T-helper 22 cell (primary cell): ENCODE data around the gene CST1.
"Not testable (repeated sequence)": the region's sequence is repeated elsewhere in the genome, so short reads cannot be mapped to it uniquely, and the experiment has no call there.

Experiments
- DNase-seq: peaks from one replicate; pipeline ENCODE4 v3.0.0-alpha.2; 2020; ENCODE audit warnings: low read depth

CST1 gene, protein sequence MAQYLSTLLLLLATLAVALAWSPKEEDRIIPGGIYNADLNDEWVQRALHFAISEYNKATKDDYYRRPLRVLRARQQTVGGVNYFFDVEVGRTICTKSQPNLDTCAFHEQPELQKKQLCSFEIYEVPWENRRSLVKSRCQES

DNA sequence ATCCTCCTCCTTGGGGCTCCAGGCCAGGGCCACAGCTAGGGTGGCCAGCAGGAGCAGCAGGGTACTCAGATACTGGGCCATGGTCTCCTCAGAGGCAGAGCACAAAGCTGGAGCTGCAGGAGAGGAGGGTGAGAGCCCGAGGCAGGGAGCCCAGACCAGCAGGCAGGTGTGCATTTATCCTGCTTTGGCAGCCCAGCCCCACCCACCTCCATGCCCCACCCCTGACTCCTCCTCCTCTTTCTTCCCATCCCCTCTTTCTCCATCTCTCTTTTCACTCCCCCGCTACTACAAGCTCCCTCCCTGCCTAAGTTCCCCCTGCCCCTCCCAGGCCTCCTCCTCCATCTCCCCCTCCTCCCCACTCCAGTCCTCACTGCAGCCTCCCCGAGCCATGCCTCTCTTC is at the start of gene CST1:
Gene CST1 (minus strand): TSS at position 150 of the 400 bp plus-strand sequence. CDS start 69 bp downstream, at position 81.
- DNase-seq = not testable (repeated sequence)

DNA sequence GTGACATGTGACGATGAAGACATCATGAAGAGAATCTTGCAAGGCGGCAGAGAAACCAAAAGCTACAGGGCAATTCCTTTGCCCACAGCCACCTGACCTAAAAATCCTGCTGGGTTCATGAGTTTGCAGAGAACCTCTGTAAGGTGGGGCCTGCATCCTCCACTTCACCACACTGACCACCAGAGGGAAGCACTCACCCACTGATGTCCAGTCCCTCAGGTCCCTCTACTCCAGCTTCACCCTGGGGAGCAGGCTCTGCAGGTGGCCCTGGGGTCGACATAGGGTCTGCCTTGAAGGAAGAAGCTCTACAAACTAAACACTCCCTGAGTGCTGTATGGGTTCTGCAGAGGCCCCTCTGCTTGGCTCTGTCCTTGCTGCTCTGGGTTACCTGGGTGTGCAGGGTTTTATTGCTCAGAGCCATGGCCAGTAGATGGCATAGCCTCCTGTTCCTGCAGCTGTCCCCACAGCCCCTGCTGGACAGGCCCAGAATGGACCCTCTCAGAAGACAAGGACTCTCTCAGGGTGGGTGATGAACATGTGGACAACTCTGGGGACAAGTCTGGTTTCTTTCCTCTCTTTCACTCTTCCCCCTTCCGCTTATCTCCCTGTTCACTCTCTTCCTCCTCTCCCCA is 48.6 kb upstream of the CST1 start:
- DNase-seq = not testable (repeated sequence)

DNA sequence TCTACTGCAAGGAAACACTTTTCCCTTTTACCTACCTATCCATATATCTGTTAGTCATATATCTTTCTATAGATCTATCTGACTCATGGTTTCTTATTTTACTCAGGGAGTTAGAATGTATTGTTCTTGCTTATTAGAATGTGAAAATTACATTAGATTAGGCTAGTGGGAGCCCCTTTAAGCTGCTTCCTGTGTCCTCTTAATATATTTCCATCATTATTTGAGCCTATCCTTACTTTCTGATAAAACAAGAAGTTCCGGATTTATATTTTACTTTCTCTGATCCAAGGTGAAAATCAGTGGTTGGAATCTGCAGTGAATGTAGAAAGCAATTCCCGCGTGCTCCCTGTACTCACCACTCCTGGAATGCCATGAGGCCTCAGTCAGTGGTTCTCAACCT is 44.8 kb upstream of the CST1 start:
- DNase-seq = no peak

DNA sequence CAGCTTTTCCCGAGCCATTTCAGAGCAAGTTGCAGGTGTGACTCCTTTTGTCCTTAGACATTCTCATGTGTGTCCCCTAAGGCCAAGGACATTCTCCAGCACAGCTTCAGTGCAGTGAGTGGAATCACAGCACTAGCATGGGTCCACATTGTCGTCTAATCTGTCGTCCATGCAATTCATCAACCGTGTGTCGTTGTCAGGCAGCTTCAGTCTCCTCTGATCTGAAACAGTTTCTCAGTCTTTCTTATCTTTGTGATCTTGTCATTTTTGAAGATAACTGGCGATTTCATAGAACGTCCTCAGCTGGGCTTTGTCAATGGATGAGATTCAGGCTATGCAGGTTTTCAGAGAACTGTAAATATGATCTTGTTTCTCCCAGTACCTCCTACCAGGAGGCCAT is 44.1 kb upstream of the CST1 start:
- no peak for DNase-seq

DNA sequence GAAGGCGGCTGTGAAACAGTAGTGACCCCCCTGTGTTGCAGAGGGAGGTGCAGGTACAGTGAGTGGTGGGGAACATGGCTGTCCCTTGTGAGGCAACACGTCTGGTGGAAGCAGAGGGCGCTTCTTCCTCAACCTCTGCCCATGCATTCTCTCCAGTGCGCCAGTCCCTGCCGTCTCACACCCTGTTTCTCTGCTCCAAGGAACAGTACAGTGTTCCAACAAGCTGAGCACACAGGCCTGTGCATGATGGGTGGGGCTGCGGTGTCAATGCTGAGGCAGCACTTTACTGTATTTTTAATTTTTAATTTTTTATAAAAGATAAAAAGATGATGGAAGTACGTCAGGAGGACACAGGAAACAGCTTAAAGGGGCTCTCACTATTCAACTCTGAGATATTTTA is 43.3 kb upstream of the CST1 start:
- no peak for DNase-seq

DNA sequence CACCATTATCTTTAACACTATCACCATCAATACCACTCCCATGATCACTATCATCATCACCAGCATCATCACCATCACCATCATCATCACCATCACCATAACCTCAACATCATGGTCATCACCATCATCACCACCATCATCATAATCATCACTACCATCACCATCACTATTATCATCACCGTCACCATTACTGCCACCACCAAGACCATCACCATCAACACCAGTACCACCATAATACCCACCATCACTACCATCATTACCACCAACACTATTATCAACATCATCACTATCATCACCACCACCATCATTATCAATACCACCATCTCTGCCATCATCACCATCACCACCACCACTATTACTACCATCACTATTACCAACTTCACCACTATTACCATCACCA is 32.7 kb upstream of the CST1 start:
- no peak for DNase-seq

DNA sequence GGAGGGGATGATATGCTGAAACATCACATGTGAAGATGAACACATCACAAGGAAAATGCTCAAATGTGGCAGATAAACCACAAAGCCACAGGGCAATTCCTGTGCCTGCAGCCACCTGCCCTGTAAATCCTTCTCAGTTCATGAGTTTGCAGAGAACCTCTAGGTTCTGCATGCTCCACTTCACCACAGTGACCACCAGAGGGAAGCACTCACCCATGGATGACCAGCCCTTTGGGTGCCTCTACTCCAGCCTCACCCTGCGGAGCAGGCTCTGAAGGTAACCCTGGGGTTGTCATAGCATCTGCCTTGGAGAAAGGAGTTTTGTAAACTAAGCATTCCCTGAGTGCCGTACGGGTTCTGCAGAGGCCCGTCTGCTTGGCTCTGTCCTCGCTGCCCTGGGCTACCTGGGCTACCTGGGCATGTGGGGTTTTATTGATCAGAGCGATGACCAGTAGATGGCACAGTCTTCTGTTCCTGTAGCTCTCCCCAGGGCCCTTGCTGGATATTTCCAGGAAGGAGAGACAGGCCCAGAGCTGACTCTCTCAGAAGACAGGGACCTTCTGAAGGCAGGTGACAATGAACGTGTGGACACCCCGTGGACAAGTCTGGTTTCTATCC is 31.7 kb upstream of the CST1 start:
- no peak for DNase-seq

DNA sequence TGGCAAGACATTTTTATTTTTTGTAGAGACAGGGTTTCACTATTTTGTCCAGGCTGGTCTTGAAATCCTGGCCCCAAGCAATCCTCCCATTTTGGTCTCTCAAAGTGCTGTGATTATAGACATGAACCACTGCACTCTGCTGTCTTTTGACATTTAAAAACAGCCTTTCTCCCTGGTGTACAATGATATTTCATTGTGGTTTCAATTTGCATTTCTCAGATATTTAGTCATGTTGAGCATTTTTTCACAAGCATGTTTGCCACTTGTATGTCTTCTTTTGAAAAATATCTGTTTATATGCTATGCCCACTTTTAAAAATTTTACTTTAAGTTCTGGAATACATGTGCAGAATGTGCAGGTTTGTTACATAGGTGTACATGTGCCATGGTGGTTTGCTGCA is 27.9 kb upstream of the CST1 start:
- not testable (repeated sequence) for DNase-seq

DNA sequence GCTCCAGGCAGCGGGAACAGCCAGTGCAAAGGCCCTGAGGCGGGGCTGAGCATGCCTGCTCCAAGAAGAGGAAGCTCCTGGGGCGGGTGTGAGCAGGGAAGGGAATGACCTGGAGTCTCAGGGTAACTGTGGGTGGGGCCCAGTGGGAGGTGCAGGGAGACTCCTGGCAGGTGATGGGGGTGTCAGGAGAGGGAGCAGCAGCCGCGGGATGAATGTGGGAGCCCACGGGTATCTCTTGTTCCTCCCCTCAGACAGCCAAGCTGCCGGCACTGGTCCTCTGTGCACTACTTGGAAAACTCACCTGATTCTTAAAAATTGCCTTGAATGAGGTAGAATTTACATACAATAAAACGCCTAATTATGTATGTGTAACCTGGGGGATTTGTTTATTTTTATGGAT is 26.6 kb upstream of the CST1 start:
- not testable (repeated sequence) for DNase-seq

DNA sequence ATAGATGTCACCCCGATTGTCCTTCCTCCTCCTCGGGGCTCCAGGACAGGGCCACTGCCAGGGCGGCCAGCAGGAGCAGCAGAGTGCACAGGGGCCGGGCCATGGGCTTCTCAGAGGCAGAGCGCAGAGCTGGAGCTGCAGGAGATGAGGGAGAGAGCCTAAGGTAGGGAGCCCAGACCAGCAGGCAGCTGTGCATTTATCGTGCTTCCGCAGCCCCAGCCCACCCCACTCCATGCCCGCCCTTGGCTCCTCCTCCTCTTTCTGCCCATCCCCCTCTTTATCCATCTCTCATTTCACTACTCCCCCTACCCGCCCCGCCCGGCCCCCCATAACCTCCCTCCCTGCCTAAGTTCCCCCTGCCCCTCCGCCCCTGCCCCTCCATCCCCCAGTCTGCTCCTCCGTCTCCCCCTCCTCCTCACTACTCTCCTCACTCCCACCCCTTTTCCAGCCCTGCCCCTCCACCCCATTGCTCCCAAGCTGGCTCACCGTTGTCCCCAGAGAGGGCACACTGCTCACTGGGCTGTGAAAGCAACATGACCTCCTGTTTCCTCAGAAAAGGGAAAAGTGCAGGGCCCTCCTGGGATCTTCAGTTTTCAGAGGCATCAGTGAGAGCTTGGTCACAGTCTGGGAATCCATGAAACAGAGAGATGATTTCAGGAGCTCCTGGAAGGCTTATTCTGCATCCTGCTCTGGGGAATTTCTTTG is 25.5 kb upstream of the CST1 start:
- DNase-seq = no peak

DNA sequence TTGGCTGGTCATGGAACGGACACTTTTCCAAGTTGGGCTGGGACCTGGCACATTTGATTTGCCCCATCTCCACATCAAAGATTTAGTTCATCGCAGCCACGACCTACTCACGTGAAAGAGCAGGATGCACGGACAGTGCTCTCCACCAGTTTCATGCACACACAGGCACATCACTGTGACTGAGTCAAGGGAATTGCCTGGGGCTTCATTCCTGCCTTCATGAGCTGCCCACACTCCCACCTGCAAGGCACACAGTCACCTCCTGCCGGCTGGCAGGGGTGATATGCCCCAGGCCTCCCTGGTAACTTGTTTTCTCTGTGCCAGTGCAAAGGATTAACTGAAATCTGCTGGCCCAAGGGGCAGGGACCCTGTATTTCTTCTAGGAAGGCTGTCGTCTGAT is 23.3 kb upstream of the CST1 start:
- DNase-seq = no peak

DNA sequence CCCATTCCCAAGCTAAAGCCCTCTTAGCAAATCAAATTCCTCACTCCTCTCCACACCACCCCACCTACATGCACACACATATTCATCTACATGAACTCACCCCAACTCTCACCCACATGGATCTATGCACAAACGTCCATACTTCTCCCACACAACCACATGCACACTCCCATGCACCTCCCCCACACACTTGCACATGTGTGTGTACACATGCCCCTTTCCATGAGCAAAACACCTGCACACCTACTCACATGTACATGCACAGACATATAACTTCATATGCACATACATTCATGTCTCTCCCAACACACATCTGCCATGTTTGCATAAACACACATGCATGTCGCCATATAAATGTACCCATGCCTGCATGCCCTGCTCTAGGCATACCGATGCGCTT is 22.8 kb upstream of the CST1 start:
- no peak for DNase-seq

DNA sequence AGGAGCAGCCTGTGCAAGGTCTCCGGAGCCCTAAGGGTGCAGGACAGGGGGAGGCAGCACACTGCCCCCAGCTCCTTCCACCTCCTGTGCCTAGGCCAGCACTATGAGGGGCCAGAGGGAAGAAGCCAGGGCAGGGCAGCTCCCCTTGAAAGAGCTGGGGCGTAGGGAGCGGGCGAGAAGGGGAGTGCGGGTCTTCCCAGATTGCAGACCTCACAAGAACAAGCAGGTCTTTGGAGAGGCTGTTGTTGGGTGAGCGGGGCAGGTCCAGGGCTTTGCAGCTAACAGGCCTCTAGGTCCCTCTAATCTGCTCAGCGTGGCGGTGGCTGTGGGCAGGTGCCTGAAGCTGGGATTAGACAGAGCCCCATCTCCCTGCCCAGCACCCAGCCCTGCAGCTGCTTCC is 22.4 kb upstream of the CST1 start:
- DNase-seq = no peak

DNA sequence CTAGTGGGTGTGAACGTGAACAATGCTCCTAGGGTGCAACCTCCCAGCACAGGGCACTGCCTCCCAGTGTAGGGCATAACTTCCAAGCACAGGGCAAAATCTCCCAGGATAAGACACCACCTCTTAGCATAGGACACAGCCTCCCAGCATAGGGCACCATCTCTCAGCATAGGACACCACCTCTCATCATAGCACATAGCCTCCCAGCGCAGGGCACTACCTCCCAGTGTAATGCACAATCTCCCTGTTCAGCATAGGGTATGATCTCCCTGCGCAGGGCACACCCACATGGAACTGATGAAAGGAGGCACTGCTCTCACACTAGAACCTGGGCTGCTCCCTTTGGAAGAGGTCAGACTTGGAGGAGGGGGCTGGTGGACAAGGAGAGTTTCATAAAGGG is 21.3 kb upstream of the CST1 start:
- no peak for DNase-seq

DNA sequence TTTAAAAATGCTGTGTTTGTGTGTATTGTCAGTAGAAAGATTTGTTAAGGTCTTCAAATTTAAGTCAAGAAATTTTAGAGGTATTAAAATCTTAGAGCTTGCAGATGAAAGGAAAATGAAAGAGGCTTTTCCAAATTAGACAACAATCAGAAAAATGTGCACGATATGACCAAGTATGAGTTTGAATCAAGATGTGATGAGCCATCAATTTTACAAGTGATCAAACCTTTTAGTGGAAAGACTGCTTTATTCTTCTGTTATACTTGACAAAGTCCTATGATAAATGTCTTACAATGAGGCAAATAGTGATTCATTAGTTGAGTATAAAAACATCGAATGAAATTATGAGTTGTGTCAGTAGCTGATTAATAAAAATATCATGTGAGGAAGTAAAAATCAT is 19.6 kb upstream of the CST1 start:
- DNase-seq = no peak

DNA sequence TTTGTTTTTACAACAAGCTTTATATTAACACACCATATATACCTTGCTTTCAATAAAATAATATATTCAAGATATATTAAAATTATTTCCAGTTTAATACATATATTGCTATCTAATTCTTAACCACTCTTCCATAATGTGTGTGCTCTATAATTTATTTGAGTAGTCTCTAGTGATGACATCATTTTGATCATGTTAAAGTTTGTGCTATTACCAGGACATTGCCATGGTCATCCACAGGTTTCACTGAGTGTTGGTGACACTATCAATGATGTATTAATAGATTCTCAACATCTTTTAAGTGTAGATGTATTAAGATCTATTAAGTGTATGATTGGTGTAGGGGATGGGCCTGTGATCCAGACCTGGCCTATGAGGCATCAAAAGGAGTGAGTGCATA is 17.8 kb upstream of the CST1 start:
- DNase-seq = not testable (repeated sequence)

DNA sequence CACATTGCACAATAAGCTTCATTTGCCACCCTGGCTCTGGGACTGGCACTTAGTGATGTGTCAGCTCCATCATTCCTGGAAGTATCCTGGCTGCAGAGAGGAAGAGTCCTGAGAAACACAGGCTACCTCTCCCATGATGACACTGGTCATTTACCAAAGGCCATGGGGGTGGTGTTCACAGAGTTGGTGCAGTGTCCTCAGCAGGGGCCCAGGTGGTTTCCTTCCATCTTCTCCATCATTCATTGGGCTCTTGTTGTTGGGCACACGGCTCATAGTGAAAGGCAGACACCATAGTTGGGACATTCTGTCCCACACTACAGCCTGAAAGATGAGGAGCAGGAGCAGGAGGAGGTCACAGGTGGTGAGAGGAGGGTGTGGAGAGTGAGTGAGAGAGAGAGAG is 15.8 kb upstream of the CST1 start:
- no peak for DNase-seq

DNA sequence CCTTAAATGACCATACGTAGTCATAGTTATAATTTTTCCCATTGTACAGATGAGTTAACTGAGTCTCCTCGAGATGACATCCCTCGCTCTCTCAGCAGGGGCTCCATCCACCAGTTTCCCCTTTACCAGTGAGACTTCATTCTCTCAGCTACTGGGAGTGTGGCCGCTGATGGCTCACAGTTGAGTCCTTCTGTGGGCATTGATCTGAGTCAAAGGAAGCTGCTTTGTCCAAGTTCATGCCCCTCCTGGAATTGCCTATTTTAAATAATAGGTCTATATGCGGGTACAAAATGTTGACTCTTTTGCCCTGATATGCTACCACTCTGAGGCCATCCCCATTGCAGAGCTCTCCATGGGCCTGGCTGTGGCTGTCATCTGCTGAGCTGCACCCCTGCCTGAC is 14.8 kb upstream of the CST1 start:
- no peak for DNase-seq

DNA sequence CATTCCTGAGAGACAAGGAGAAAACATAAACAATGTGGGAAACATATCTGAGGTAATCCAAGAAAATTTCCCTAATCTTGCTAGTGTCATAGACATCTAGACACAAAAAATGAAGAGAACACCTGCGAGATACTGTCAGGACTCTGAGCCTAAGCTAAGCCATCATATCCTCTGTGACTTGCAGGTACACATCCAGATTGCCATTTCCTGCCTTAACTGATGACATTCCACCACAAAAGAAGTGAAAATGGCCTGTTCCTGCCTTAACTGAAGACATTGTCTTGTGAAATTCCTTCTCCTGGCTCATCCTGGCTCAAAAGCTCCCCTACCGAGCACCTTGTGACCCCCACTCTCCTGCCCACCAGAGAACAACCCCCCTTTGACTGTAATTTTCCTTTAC is 13.9 kb upstream of the CST1 start:
- not testable (repeated sequence) for DNase-seq

DNA sequence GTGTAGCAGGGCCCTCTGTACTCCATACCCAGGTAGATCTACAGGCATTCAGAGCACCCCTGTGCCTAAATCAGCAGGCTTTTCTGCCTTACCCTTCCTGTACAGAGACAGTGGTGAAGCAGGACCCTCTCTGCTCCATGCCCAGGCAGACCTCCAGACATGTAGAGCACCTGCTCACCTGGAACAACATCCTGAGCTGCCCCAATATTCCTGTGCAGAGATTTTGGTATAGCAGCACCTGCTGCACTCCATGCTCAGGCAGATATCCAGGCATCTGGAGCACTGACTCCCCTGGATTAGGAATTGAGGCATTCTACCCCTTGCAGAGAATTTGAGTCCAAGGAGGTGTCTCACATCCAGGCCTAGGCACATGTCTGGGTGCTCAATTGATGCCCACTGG is 12.6 kb upstream of the CST1 start:
- DNase-seq = no peak

DNA sequence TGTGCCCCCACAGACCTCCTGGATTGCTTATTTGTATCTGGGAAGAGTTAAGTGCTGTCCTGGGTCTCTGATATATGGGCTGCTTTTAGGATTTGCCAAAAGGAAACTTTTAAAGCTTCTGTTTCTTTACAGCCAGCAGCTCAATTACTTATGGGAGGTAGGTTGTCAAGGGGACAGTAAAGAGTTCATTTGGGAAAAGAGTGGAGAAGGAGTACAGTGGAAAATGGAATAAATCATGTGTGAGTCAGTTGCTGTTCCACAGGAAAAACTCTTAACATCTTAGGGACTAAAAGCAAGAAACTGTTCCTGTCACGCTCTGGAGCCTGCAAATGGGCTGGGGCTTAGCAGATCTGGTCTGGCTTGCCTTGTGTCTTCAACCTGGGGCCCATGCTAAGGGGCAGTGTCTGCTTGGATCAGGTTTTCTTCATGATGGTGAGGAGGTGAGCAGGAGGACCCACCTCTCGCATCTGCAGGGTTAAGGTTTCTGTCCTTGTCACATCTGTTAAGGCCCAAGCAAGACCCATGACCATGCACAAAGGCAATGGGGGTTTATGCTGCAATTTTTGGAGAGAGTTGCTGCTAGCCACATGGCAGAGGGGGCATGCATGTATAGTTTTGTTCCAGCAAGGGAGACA is 8.7 kb upstream of the CST1 start:
- DNase-seq = no peak

DNA sequence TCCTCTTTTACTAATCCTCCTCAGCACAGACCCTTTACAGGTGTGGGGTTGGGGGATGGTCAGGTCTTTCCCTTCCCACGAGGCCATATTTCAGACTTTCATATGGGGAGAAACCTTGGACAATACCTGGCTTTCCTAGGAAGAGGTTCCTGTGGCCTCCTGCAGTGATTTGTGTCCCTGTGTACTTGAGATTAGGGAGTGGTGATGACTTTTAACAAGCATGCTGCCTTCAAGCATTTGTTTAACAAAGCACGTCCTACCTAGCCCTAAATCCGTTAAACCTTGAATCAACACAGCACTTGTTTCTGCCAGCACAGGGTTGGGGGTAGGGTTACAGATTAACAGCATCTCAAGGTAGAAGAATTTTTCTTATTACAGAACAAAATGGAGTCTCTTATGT is 6.1 kb upstream of the CST1 start:
- not testable (repeated sequence) for DNase-seq

DNA sequence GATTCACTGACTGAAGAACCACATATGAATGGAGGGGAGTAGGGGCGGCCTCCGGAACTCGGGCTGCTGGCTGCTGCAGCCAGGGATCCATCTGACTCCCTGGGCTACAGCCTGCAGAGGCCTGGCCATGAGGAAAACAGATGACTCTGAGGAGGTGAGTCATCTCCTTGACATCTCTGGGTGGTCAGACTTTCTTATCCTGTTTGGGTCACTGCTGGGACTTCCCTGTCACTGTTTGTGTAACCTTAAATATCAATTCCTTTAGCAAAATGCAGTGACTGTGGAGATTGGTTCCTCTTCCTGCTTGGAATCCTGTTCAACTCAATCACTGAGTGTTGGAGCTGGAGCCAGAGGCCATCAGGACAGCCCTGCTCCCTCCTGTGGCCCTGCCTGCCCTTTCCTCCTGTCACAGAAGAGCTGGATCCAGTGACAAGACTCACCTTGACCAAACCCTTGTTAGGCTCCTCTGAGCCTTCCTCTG is 4.4 kb upstream of the CST1 start:
- DNase-seq = not testable (repeated sequence)
